Vagina (tissue), 2 donors: ENCODE measurements around the gene IGFBP2. TPM values are rescaled to one million over a fixed set of nuclear protein-coding genes. Genes with fewer than 3 reads are reported as not detected.

ENCODE experiments used
- DNase-seq, 2 donors: peaks; one replicate each; pipeline ENCODE4 v3.0.0-alpha.2; 2017; ENCODE audit errors: extremely low spot score in 2 of 2
- H3K27ac ChIP-seq: fragments of 200-600 bp; sonication (generic); one replicate; pipeline ENCODE4 v1.5.1; 2019
- H3K27me3 ChIP-seq: fragments of 200-600 bp; sonication (generic); one replicate; pipeline ENCODE4 v1.5.1; 2019
- H3K36me3 ChIP-seq, 2 donors: fragments of 200-600 bp; sonication (generic); one replicate each; pipeline ENCODE4 v1.5.1; 2017 to 2019
- H3K4me1 ChIP-seq: fragments of 200-600 bp; sonication (generic); one replicate; pipeline ENCODE4 v1.5.1; 2019
- H3K4me3 ChIP-seq, 2 donors: fragments of 200-600 bp; sonication (generic); 1 replicate in 1 of 2; 2 replicates in 1 of 2; pipeline ENCODE4 v1.5.1; 2016 to 2019
- H3K9me3 ChIP-seq: fragments of 200-600 bp; sonication (generic); one replicate; pipeline ENCODE4 v1.5.1; 2019
- CTCF ChIP-seq, 3 experiments: fragments of 450-650 bp in 2 of 3; fragments of 200-600 bp in 1 of 3; sonication (generic) in 1 of 3; IDR thresholded peaks; one replicate each; pipeline ENCODE4 v1.5.1; 2017 to 2019; ENCODE audit warnings: antibody characterized with exemption in 3 of 3, mild to moderate bottlenecking in 2 of 3, moderate library complexity in 2 of 3
- POLR2A ChIP-seq, 2 donors: fragments of 450-650 bp; IDR thresholded peaks; one replicate each; pipeline ENCODE4 v1.6.1; 2017; ENCODE audit warnings: antibody characterized with exemption in 2 of 2, mild to moderate bottlenecking in 2 of 2, moderate library complexity in 2 of 2
- POLR2AphosphoS5 ChIP-seq, 2 donors: sonication (generic); formaldehyde crosslinking; IDR thresholded peaks; one replicate each; pipeline ENCODE4 v1.9.0; 2017; ENCODE audit warnings: antibody characterized with exemption in 2 of 2, mild to moderate bottlenecking in 2 of 2, low read depth in 1 of 2; ENCODE audit not compliant: insufficient read depth in 1 of 2
- intact Hi-C: fragments of 100-400 bp; cut with DNase I; formaldehyde crosslinking; loops from one replicate; pipeline ENCODE4 v1.15.1; 2023
- total RNA-seq: library from RNA; depleted of rRNA; stranded (reverse); fragments of >200 nt; gene quantifications from one replicate; pipeline ENCODE4 v1.2.3, GENCODE V29; 2016

The IGFBP2 gene
- total RNA-seq, 1 donor from 2014 or later, result 82.7 TPM

DNA sequence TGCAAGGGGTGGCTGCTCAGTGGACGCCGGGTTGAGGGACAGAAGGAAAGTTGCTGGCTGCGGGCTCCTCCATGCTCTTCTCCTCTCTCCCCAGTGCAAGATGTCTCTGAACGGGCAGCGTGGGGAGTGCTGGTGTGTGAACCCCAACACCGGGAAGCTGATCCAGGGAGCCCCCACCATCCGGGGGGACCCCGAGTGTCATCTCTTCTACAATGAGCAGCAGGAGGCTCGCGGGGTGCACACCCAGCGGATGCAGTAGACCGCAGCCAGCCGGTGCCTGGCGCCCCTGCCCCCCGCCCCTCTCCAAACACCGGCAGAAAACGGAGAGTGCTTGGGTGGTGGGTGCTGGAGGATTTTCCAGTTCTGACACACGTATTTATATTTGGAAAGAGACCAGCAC lies 30.6 kb downstream of the IGFBP2 start:
- Histone ChIP-seq H3K4me3 (no peak overlapping the region), H3K27me3 (no peaks in the 10 kb centered on the region), H3K36me3 (no peaks in the 10 kb centered on the region), H3K4me1 (peaks cover 34% of the 10 kb centered on the region), H3K9me3 (no peaks in the 10 kb centered on the region), H3K27ac (no peak overlapping the region)
- intact Hi-C loops, result no loop called here
- no peak for TF ChIP-seq CTCF (IDR thresholded peaks at IDR 0.05)
- no peak for TF ChIP-seq POLR2A (IDR thresholded peaks at IDR 0.05)
- TF ChIP-seq POLR2AphosphoS5 (IDR thresholded peaks at IDR 0.05; ENCODE audit: insufficient read depth in 1 of 2, low read depth in 1 of 2), result no peak
- no peak for DNase-seq

GRCh38 chr2:216664593-216665034 lies 31.4 kb downstream of the IGFBP2 start:
- intact Hi-C loops, result no loop called here
- Histone ChIP-seq H3K4me3 (no peak overlapping the region), H3K36me3 (no peaks in the 10 kb centered on the region), H3K4me1 (peaks cover 27% of the 10 kb centered on the region), H3K27me3 (no peaks in the 10 kb centered on the region), H3K27ac (no peak overlapping the region), H3K9me3 (no peaks in the 10 kb centered on the region)
- DNase-seq, result no peak
- TF ChIP-seq POLR2A (IDR thresholded peaks at IDR 0.05) (no peak), POLR2AphosphoS5 (IDR thresholded peaks at IDR 0.05; ENCODE audit: insufficient read depth in 1 of 2, low read depth in 1 of 2) (no peak), CTCF (IDR thresholded peaks at IDR 0.05) (no peak)

GRCh38 chr2:216665242-216665641 lies 32.0 kb downstream of the IGFBP2 start:
- H3K27me3 ChIP-seq, result no peaks in the 10 kb centered on the region
- H3K9me3 ChIP-seq, result no peaks in the 10 kb centered on the region
- peaks cover 22% of the 10 kb centered on the region for H3K4me1 ChIP-seq
- no peak for DNase-seq
- H3K27ac ChIP-seq, result no peak overlapping the region
- H3K4me3 ChIP-seq, result no peak overlapping the region
- intact Hi-C loops, result no loop called here
- TF ChIP-seq POLR2A (IDR thresholded peaks at IDR 0.05) (no peak), CTCF (IDR thresholded peaks at IDR 0.05) (no peak), POLR2AphosphoS5 (IDR thresholded peaks at IDR 0.05; ENCODE audit: insufficient read depth in 1 of 2, low read depth in 1 of 2) (peak in 1 of 2 donors; percentile 76)
- H3K36me3 ChIP-seq, result no peaks in the 10 kb centered on the region

DNA sequence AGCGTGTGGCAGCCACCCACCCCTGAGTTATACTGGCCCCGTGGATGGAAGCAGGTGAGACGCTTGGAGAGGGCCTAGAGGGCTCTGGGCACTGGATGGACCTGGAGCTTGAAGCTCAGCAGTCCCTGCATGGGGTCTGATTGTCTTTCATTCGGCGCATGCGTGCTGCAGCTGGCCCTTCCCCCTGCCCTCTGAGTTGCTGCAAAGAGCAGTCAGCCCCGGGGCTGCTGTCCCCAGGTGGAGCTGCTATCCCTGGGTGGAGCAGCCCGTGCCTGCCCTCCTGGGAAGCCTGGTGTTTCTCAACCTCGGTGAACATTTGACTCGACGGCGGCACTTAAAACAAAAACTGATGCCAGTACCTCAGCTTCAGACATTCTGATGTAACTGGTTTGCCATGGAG lies 32.5 kb downstream of the IGFBP2 start:
- intact Hi-C loops, result loop anchor here (2.0 kb wide), 1 partner anchor 147 kb away; no protein-coding TSS in a partner anchor
- Histone ChIP-seq H3K4me1 (peaks cover 22% of the 10 kb centered on the region), H3K9me3 (no peaks in the 10 kb centered on the region), H3K27ac (no peak overlapping the region), H3K36me3 (no peaks in the 10 kb centered on the region), H3K27me3 (no peaks in the 10 kb centered on the region), H3K4me3 (no peak overlapping the region)
- TF ChIP-seq POLR2A (IDR thresholded peaks at IDR 0.05), result no peak
- no peak for DNase-seq

DNA sequence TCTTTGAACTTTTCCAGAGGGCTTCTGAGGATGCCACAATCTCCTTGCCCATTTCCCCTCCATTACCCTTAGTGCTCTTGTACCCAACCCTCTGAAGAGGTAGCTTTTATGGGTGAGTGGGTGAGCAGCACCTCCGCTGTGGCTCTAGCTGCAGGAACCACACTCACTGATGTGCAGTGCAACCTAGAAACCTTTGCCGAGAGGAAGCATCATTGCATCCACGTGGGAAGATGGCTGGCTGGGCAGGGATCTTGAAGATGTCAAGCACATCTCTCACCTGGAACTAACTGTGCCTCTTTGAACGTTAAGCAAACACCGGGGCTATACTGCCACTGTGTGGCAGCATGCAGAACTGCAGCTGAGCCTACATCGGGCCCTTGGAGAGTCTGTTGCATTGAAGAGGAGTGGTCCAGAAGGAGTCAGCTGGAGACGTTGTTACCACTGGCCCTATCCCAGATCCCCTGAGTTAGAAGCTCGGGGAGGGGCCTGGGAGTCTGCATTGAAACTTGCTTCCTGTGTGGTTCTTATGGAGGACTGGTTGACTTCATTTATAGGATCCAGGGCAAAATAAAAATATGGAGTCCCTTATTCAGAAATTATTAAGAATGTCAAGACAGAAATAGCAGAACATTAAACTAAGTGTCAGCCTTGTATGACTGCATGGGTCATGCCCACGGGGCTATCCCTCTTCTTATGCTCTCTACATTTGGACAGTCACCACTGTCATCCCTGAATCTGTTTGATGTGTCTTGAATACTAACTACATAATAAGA lies 33.4 kb downstream of the IGFBP2 start:
- no peak for DNase-seq
- TF ChIP-seq POLR2A (IDR thresholded peaks at IDR 0.05), result peak in 1 of 2 donors; percentile 2
- peak; percentile 92 to 99 (median 96) for TF ChIP-seq CTCF (IDR thresholded peaks at IDR 0.05)
- peak in 1 of 2 donors; percentile 35 for TF ChIP-seq POLR2AphosphoS5 (IDR thresholded peaks at IDR 0.05; ENCODE audit: insufficient read depth in 1 of 2, low read depth in 1 of 2)
- Histone ChIP-seq H3K27me3 (no peaks in the 10 kb centered on the region), H3K4me3 (no peak overlapping the region), H3K27ac (no peak overlapping the region), H3K9me3 (no peaks in the 10 kb centered on the region), H3K36me3 (no peaks in the 10 kb centered on the region), H3K4me1 (peaks cover 22% of the 10 kb centered on the region)
- intact Hi-C loops, result loop anchor here (2.0 kb wide), 1 partner anchor 148 kb away; no protein-coding TSS in a partner anchor
